H1 (cell line): ENCODE measurements around the gene OR1S2.

Experiments used
- CTCF ChIP-seq, 3 experiments: IDR thresholded peaks; 1 replicate in 2 of 3; 2 replicates in 1 of 3; pipeline versions ENCODE4 v1.5.1 to v1.6.1; 2011; ENCODE audit warnings: low read length in 3 of 3, mild to moderate bottlenecking in 3 of 3, inconsistent platforms in 2 of 3, low read depth in 1 of 3, moderate library complexity in 1 of 3; ENCODE audit not compliant: insufficient read depth in 1 of 3; ENCODE audit errors: control extremely low read depth in 1 of 3
- POLR2A ChIP-seq, 2 experiments: IDR thresholded peaks; 1 replicate in 1 of 2; 2 replicates in 1 of 2; pipeline ENCODE4 v1.6.1; 2011; ENCODE audit warnings: low read depth in 2 of 2, low read length in 2 of 2, mild to moderate bottlenecking in 2 of 2; ENCODE audit errors: control extremely low read depth in 1 of 2
- SAP30 ChIP-seq: fragments of 300-600 bp; sonication (generic); IDR thresholded peaks from 2 replicates; pipeline ENCODE4 v1.7.1; 2012; ENCODE audit warnings: low read length, moderate library complexity, mild to moderate bottlenecking, inconsistent platforms; ENCODE audit not compliant: insufficient read depth, insufficient replicate concordance

GRCh38 chr11:58227956-58228615 lies 24.1 kb upstream of the OR1S2 start:
- no peak for TF ChIP-seq POLR2A (IDR thresholded peaks at IDR 0.05; ENCODE audit: control extremely low read depth in 1 of 2, low read depth in 2 of 2, low read length in 2 of 2)
- no peak for TF ChIP-seq SAP30
- no peak for TF ChIP-seq CTCF (IDR thresholded peaks at IDR 0.05; ENCODE audit: control extremely low read depth in 1 of 3, insufficient read depth in 1 of 3, low read depth in 1 of 3, low read length in 3 of 3)
